Measurements from ENCODE around the gene AZU1. TPM values are rescaled to one million over a fixed set of nuclear protein-coding genes. Genes with fewer than 3 reads are reported as not detected.

Gene AZU1
- total RNA-seq, 4 donors from 2014 or later, result not detected

- Histone ChIP-seq H3K27me3 (peaks cover 8 to 11% (median 8%) of the 10 kb centered on the region in 3 donors), H3K9me3 (no peaks in the 10 kb centered on the region), H3K4me3 (peak overlapping the region; percentile 21 to 44 (median 25)), H3K4me1 (no peaks in the 10 kb centered on the region), H3K27ac (peak overlapping the region in 3 of 4 donors; percentile 48 to 71 (median 61)), H3K36me3 (no peaks in the 10 kb centered on the region)
- in situ Hi-C loops (cut with MboI; ENCODE audit: low sequenced_read_pairs in 4 of 4), result no loop called here
- DNase-seq (no peak), ATAC-seq (peak; percentile 27 to 44)
- intact Hi-C loops (cut with DNase I; ENCODE audit: low total_unique reads), result no loop called here
- no peak for TF ChIP-seq CTCF (IDR thresholded peaks at IDR 0.05 in 4 of 5, conservative IDR thresholded peaks at IDR 0.05 in 1 of 5)
- TF ChIP-seq POLR2A (IDR thresholded peaks at IDR 0.05), result no peak
These were observed 45.3 kb upstream of the AZU1 start for GRCh38 chr19:782185-782877.

- in situ Hi-C loops (cut with MboI; ENCODE audit: low sequenced_read_pairs in 4 of 4), result no loop called here
- Histone ChIP-seq H3K4me1 (peaks cover 0 to under 1% of the 10 kb centered on the region in 2 donors), H3K36me3 (no peaks in the 10 kb centered on the region), H3K9me3 (no peaks in the 10 kb centered on the region), H3K27me3 (peaks cover 8 to 11% (median 8%) of the 10 kb centered on the region in 3 donors), H3K27ac (peak overlapping the region in 3 of 4 donors; percentile 48 to 71 (median 61)), H3K4me3 (peak overlapping the region in 2 of 4 donors; percentile 13 to 44)
- intact Hi-C loops (cut with DNase I; ENCODE audit: low total_unique reads), result no loop called here
- DNase-seq, result no peak
- ATAC-seq, result no peak
- TF ChIP-seq POLR2A (IDR thresholded peaks at IDR 0.05) (no peak), CTCF (IDR thresholded peaks at IDR 0.05 in 4 of 5, conservative IDR thresholded peaks at IDR 0.05 in 1 of 5) (no peak)
These were observed 44.6 kb upstream of the AZU1 start for GRCh38 chr19:782878-783668.

GRCh38 chr19:784541-784940 lies 43.1 kb upstream of the AZU1 start:
- intact Hi-C loops (cut with DNase I; ENCODE audit: low total_unique reads), result no loop called here
- DNase-seq (no peak), ATAC-seq (no peak)
- Histone ChIP-seq H3K27ac (peak overlapping the region in 3 of 4 donors; percentile 48 to 71 (median 61)), H3K4me3 (no peak overlapping the region), H3K27me3 (peaks cover 3 to 8% (median 7%) of the 10 kb centered on the region in 3 donors), H3K36me3 (no peaks in the 10 kb centered on the region), H3K9me3 (no peaks in the 10 kb centered on the region), H3K4me1 (peaks cover 8 to 14% of the 10 kb centered on the region in 2 donors)
- TF ChIP-seq POLR2A (IDR thresholded peaks at IDR 0.05) (no peak), CTCF (IDR thresholded peaks at IDR 0.05 in 4 of 5, conservative IDR thresholded peaks at IDR 0.05 in 1 of 5) (no peak)
- in situ Hi-C loops (cut with MboI; ENCODE audit: low sequenced_read_pairs in 4 of 4), result no loop called here

- H3K4me1 ChIP-seq, result peaks cover 8 to 23% of the 10 kb centered on the region in 2 donors
- in situ Hi-C loops (cut with MboI; ENCODE audit: low sequenced_read_pairs in 4 of 4), result no loop called here
- no peaks in the 10 kb centered on the region for H3K9me3 ChIP-seq
- H3K36me3 ChIP-seq, result no peaks in the 10 kb centered on the region
- ATAC-seq, result no peak
- no peak overlapping the region for H3K4me3 ChIP-seq
- H3K27me3 ChIP-seq, result no peaks in the 10 kb centered on the region
- intact Hi-C loops (cut with DNase I; ENCODE audit: low total_unique reads), result no loop called here
- TF ChIP-seq POLR2A (IDR thresholded peaks at IDR 0.05), result no peak
- no peak for TF ChIP-seq CTCF (IDR thresholded peaks at IDR 0.05 in 4 of 5, conservative IDR thresholded peaks at IDR 0.05 in 1 of 5)
- H3K27ac ChIP-seq, result peak overlapping the region in 3 of 4 donors; percentile 31 to 62 (median 60)
- no peak for DNase-seq
These were observed 40.1 kb upstream of the AZU1 start for GRCh38 chr19:787536-787935.

Data from gastrocnemius medialis (tissue), 4 donors.